Measurements from ENCODE around the gene CASP3.

Gene CASP3

GRCh38 chr4:184649026-184649970 is at the start of gene CASP3, which contains the start of gene PRIMPOL:
Gene CASP3 (minus strand): TSS chr4:184649447. CDS start chr4:184638453, 10,994 bp downstream.
Gene PRIMPOL (plus strand): TSS chr4:184649738. CDS start chr4:184657141, 7,403 bp downstream.
- peak; percentile 94 to 96 for DNase-seq (ENCODE audit: low read depth in 2 of 2)

- no peak for DNase-seq (ENCODE audit: low read depth in 2 of 2)
Observed at GRCh38 chr4:184697956-184698355, 48.7 kb upstream of the CASP3 start.

GRCh38 chr4:184695178-184695896 is 46.1 kb upstream of the CASP3 start:
- no peak for DNase-seq (ENCODE audit: low read depth in 2 of 2)

GRCh38 chr4:184694412-184694956 is 45.2 kb upstream of the CASP3 start:
- DNase-seq (ENCODE audit: low read depth in 2 of 2) = no peak

DNA sequence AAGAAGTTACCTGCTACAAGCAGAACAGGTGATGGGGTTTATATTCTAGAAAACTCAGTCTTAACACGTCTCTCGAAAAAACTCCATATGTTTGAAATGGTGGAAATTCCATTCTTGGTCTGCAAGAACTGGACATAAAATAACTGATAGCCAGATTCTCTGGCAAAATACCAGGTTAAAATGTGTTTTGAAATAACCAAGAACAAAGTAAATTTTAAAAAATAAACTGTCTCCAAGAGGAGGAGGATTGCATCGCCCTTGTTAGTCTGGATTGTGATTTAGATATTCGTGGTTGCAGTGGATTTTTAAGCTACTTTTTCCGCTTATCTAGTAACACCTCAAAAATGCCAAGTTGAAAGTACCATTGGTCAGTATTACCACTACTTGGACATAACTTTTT is 43.8 kb upstream of the CASP3 start:
- DNase-seq (ENCODE audit: low read depth in 2 of 2) = no peak

DNA sequence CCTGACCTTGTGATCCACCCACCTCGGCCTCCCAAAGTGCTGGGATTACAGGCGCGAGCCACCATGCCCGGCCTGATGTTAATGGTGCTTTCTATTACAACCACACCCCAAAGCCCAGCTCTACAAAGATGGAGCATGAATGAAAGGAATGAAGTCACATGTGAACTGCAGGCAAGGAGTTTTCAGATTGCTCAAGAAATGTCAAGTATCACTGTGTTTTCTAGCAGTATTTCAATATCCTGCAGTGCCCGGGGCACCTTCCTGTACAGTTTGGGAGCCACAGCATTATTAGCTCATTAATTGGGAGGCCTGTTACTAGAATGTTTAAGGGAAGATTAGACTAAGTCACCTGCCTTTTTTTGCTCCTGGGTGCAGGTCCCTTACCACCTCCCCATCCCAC is 40.4 kb upstream of the CASP3 start:
- no peak for DNase-seq (ENCODE audit: low read depth in 2 of 2)

DNA sequence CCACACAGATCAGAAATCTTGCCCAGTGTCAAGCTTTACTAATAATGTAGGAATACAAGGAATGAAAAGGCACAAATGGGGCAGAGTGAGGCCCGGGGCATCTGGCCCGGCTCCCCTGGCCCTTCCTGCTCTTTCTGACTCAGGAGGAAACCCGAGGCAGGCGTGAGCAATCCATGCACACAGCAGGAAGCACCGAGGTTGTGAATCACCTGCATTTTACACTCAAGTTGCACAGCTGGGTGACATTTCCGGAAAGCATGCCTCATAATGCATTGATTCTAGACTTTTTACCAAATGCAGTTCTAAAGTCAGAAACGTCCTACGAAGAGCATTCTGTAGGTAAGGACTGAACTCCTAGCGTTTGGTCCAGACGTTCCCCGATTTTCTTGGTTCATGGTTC is 39.2 kb upstream of the CASP3 start:
- no peak for DNase-seq (ENCODE audit: low read depth in 2 of 2)

- no peak for DNase-seq (ENCODE audit: low read depth in 2 of 2)
Observed at GRCh38 chr4:184688005-184688404, 38.8 kb upstream of the CASP3 start.

- no peak for DNase-seq (ENCODE audit: low read depth in 2 of 2)
Observed at GRCh38 chr4:184684491-184685189, 35.4 kb upstream of the CASP3 start.

- no peak for DNase-seq (ENCODE audit: low read depth in 2 of 2)
Observed at GRCh38 chr4:184681916-184682315, 32.7 kb upstream of the CASP3 start.

DNA sequence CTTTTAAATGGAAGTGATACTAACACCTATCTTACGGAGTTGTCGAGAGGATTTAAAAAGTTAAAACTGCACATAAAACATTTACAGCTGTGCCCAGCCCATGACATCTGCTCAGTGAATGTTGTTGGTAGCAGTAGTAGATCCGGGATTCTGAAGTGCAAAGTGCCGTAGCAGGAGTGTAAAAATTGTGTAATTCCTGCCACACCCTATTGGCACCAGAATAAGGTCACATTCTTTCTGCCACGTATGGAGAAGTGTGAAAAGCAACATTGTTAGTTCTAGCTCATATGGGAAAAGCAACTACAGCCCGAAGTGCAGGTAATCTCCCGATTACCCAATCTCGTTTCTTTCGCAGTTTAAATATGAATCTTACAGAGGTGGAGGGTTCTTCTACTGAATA is 31.5 kb upstream of the CASP3 start:
- no peak for DNase-seq (ENCODE audit: low read depth in 2 of 2)

DNA sequence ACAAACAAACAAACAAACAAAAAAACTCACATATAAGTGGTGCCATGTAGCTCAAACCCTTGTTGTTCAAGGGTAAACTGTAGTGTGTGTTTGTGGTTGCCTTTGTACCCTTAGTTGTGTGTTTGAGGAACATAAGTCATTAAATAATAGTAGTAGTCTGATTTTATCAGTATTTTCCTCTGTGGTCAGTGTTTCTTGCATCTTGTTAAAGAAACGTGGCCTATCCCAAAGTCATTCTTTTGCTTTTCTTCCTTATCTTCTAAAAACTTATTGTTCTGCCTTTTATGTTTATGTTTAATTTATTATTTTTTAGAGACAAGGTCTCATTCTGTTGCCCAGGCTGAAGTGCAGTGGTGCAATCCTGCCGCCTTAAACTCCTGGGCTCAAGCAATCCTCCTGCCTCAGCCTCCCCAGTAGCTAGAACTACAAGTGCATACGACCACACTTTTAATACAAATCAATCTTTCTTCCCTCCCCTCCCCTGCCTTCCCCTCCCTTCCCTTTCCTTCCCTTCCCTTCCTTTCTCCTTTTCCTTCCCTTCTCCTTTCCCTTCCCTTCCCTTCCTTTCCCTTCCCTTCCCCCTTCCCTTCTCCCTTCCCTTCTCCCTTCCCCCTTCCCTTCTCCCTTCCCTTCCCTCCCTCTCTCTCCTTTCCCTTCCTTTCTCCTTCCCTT is 26.7 kb upstream of the CASP3 start:
- DNase-seq (ENCODE audit: low read depth in 2 of 2) = no peak

DNA sequence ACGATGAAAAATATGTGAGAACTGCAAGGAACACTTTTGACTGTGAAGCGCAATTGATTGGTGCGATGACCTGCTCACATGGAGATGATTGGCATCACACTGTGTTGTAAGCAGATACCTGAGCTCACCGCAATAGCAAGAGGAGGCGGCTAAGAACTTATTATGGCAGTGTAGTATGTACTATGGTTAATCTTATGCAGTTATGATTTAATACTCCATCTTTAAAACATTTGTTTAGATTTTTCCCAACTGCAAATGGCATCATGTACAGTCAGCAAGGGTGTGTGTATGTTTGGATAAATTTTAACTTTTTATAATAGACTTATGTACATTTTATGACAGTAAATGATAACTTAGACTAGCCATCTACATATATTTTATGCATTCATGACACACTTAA is 25.8 kb upstream of the CASP3 start:
- DNase-seq (ENCODE audit: low read depth in 2 of 2) = no peak

DNA sequence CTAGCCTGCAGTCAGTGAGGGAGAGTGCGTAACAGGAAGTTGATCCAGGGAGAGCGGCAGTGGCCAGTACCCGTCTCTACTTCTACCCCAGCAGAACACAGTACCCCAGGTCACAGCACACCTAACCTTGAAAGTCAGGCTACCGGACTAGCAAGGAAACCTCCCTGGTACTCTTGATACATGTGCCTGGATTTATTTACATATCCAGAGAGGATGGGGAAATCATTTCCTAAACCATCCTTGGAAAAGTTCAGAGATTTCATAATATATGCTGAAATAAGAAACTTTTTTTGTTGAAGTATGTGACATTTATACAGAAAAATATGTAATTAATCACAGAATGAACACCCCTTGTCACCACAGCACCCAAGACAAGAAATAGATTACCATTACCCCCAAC is 24.8 kb upstream of the CASP3 start:
- DNase-seq (ENCODE audit: low read depth in 2 of 2) = no peak

GRCh38 chr4:184672741-184673140 is 23.5 kb upstream of the CASP3 start:
- DNase-seq (ENCODE audit: low read depth in 2 of 2) = no peak

DNA sequence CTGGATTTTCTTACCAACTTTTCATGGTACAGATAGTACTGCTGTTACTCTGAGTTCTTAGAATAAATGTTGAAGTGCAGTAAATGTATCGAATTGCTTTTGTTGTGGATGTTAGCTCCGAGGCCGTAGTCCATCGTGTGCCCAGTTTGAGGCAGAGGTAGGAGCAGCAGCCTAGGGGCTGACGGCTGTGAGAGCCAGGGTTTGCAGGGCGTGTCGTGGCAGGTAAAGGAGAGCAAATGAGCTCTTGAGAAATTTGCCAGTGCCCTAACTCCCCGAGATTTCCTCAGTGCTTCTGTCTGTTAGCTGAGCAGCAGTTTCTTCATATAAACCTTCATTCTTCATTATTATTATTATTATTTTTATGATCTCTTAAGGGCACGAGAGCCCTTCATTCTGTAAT is 21.9 kb upstream of the CASP3 start:
- DNase-seq (ENCODE audit: low read depth in 2 of 2) = no peak

GRCh38 chr4:184669251-184669650 is 20.0 kb upstream of the CASP3 start:
- DNase-seq (ENCODE audit: low read depth in 2 of 2) = no peak

GRCh38 chr4:184668511-184669114 is 19.4 kb upstream of the CASP3 start:
- DNase-seq (ENCODE audit: low read depth in 2 of 2) = no peak

DNA sequence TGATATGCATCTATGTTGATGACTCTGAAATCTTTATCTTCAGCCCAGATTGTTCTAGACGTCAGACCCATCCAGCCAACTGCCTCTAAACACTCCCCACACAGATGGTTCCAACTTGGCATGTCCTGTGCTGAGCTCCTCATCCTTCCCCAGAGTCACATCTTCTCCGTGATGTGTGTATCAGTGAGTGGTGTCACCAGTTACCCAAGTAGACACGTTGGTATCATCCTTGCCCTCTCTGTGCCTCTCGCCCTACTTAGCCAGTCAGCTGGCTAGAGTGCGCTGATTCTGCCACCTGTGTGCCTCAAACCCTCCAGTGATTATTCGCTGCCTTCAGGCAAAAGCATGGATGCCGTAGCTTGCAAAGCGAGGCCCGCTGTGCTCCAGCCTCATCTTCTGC is 18.8 kb upstream of the CASP3 start:
- no peak for DNase-seq (ENCODE audit: low read depth in 2 of 2)

- DNase-seq (ENCODE audit: low read depth in 2 of 2) = no peak
Observed at GRCh38 chr4:184666670-184667069, 17.4 kb upstream of the CASP3 start.
